Effector CD8-positive, alpha-beta T cell (primary cell): ENCODE measurements around the gene LILRB1.
"Not testable (repeated sequence)": the region's sequence is repeated elsewhere in the genome, so short reads cannot be mapped to it uniquely, and the experiment has no call there.

Experiments
- DNase-seq: peaks from one replicate; lab custom pipeline; 2025; lab: John Stamatoyannopoulos, UW

The LILRB1 gene

DNA sequence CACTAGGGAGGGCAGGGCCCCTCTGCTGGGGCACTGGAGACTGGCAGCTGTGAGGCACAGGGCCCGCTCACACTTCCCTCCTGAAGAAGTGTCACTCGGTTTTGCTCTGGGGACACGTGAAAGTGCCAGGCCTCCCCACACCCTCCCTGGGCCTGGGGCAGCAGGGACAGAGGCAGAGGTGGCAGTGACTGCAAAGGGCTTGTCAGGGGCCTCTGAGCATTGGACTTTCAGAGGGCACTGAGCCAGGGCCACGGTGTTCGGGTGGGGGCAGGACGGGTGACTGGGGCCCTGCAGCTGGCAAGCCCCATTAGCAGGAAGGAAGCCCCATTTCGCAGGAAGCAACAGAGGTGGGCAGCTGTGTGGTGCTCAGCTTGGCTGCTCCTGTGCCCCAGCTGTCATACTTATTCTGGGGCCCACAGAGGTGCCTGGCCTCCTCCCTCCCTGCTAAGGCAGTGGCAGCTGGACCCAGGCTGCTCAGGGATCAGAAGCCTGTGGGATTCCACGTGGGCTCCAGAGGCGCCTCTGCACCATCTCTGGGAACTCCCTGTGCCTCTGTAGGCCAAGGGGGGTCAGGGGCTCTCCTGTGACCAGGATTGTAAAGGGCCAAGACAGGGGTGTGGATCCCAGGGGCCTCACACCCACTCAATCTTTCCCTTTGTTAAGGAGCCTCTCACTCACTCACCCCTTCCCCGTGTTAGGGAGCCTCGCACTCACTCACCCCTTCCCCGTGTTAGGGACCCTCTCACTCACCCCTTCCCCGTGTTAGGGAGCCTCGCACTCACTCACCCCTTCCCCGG is 5.2 kb upstream of the LILRB1 start:
- DNase-seq: not testable (repeated sequence)

DNA sequence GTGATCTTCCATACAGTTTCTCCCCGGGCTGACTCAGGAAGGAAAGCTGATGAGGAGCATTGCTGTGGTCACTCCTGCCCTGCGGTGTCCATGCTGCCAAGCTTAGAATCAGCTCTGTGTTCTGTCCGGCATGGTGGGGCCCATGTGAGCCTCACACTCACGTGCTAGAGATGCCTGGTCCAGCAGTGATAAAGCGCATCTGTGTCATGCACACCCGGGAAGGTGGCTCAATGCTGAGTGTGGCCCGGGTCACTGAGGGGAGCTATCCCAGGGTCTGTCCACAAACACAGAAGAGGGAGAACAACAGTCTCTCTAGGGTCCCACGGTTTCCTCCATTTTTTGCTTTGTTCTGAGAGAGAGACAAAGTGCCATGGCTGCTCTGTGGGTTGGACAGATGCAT is 3.5 kb upstream of the LILRB1 start:
- no peak for DNase-seq

- DNase-seq: not testable (repeated sequence)
Measured at GRCh38 chr19:54627912-54628311, 2.4 kb upstream of the LILRB1 start.

- DNase-seq: no peak
Measured at GRCh38 chr19:54630782-54631181, 498 bp downstream of the LILRB1 start.

GRCh38 chr19:54631489-54632337 is 1.4 kb downstream of the LILRB1 start:
- not testable (repeated sequence) for DNase-seq

DNA sequence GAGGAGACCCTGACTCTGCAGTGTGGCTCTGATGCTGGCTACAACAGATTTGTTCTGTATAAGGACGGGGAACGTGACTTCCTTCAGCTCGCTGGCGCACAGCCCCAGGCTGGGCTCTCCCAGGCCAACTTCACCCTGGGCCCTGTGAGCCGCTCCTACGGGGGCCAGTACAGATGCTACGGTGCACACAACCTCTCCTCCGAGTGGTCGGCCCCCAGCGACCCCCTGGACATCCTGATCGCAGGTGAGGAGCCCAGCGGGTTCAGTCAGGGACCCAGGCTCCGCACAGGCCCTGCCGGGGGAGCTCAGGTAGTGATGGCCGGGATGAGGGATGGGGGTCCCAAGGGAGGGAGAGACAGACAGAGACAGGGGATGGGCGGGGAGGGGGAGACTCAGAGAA is 2.2 kb downstream of the LILRB1 start:
- not testable (repeated sequence) for DNase-seq

GRCh38 chr19:54633401-54633800 is 3.1 kb downstream of the LILRB1 start:
- no peak for DNase-seq

GRCh38 chr19:54636081-54636480 is 5.8 kb downstream of the LILRB1 start:
- DNase-seq: not testable (repeated sequence)

DNA sequence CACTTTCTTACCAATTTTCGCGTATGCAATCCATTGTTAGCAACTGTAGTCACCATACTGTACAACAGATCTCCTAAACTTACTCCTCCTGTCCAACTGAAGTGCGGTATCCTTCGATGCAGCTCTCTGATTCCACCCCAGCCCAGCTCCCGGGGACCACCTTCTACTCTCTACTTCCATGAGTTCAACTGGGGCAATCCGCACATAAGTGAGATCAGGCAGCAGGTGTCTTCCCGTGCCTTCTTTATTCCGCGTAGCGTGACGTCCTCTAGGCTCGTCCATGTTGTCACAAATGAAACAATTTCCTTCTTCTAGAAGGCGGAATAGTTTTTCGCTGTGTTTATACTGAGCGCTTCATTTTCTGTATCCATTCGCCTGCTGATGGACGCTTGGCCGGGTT is 8.4 kb downstream of the LILRB1 start:
- no peak for DNase-seq

DNA sequence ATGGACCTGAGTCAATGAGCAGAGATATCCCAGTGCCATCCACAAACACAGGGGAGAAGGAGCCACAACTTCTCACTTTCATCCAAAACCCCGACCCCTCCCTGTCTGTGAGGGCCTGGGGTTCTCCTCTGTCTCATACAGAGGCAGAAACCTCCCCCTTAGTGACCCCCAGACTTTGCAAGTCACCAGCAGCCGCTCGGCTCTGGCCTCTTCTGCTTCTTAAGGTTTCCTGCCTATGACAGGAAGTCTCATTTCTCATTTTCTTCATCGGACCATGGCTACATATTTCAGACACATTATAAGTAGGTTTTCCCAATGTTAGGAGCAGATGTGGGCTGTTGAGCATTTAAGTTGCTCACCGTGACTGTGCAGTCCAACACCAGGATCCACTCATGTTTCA is 12.7 kb downstream of the LILRB1 start:
- not testable (repeated sequence) for DNase-seq

GRCh38 chr19:54643583-54643982 is 13.3 kb downstream of the LILRB1 start:
- not testable (repeated sequence) for DNase-seq

DNA sequence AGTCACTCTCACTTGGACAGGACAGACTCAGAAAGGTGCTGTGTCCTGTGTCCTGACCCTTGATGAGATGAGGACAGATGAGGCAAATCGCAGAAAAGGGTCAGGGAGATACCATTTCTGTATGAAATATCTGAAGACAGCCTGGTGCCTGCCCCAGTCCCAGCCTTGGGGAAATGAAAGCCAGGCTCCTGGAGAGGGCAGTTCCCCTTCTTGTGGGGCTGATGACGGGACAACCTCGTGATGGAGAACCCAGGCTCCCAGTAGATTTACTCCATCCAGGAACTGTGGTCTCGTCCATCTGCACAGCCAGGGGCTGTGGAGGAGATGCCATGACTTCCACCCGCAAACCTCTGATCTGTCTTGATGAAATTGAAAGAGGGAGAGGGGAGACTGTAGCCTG is 13.8 kb downstream of the LILRB1 start:
- DNase-seq: no peak

DNA sequence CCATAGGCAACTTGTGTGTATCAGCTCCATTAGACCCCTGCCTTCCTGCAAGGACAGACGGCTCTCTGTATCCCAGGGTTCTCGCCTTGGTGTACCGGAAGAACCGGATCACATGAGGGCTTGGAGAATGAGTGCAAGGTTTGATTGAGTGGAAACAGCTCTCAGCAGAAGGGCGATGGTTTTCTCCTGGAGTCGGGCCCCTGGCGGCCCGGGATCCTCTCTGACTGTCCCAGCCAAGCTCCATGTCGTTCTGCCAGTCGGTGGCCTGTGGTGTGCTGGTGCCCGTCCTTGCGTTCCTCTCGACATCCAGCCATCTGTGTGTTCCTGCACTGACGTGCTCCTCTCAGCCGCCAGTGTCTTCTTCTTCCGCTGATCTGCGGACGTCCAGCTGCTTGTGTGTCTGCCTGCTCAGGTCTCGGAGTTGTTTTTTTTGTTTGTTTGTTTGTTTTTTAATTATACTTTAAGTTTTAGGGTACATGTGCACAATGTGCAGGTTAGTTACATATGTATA is 16.1 kb downstream of the LILRB1 start:
- DNase-seq: no peak

DNA sequence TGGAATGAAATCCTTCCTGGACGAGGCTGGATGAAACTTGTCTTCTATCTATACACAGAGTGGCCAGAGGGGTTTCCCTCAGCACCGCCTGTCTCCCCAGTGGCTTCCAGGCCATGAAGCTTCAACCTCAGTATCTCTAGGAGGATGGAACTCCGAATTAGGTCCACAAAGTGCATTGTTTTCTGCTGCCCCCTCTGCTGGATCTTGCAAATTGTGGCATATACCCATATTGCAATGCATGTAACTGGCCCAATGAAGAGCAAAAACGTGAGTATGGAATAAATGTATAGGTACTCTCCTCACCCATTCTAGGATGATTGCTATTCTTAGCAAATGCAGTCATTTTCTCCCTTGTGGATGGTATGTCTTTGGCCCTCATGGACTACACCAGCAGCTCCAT is 17.8 kb downstream of the LILRB1 start:
- DNase-seq: no peak

GRCh38 chr19:54650108-54650655 is 19.9 kb downstream of the LILRB1 start:
- no peak for DNase-seq

DNA sequence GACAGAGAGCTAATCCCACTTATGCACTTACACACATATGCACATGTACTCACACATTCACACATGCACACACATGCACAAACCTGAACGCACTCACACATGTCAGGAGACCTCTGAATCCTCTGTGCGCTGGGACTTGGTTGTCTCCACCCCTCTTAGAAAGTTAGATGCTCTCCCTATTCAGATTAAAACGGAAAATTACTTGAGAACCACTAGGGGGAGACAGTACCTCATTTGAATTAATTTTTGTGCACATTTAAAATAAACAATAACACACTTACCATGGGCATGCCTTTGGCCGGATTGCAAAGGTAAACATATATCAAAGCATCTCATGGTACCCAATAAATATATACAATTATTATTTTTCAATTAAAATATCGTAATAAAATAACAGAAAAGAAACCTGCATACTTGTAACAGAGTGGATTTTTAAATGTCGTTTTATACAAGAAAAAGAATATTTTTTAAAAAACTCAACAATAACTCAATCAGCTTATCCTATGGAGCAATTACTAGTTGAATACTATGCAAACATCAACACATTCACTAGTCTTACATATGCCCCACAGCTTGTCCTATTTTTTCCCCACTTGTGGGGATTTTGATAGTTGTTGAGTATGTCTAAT is 23.0 kb downstream of the LILRB1 start:
- no peak for DNase-seq

GRCh38 chr19:54654447-54655321 is 24.4 kb downstream of the LILRB1 start:
- DNase-seq: no peak

DNA sequence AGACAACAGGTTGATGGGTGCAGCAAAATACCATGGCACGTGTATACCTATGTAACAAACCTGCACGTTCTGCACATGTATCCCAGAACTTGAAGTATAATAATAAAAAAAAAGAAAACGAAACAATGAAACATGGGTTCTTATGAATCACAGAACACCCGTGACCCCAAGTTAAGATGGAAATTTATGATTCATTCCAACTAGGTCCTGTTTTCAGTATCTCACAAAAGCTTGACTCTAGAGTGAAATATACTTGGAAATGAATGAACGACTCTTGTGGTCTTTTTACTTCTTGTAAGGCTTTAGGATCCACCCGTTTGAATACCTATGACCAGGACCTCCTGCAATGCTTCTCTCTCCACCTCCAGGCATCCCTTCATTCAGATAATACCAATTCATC is 29.0 kb downstream of the LILRB1 start:
- DNase-seq: no peak

DNA sequence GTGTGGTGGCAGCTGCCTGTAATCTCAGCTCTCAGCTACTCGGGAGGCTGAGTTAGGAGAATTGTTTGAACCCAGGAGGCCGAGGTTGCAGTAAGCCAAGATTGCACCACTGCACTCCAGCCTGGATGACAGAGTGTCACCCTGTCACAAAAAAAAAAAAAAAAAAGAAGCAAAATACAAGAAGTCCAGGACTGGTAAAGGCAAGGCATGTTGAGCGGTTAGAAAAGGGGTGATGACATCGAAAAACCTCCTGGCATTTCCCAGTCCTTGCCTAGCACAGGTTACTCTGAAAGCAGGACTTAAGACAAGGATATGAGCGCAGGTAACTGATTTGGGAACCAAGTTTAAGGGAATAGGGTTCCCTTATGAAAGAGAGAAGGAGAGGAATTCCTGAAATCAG is 30.0 kb downstream of the LILRB1 start:
- DNase-seq: no peak

- no peak for DNase-seq
Measured at GRCh38 chr19:54660964-54661363, 30.7 kb downstream of the LILRB1 start.

- DNase-seq: no peak
Measured at GRCh38 chr19:54661846-54662481, 31.7 kb downstream of the LILRB1 start.
